Measurements from ENCODE around the gene PACSIN2.
"Not testable (repeated sequence)": the region's sequence is repeated elsewhere in the genome, so short reads cannot be mapped to it uniquely, and the experiment has no call there.

Gene PACSIN2

DNA sequence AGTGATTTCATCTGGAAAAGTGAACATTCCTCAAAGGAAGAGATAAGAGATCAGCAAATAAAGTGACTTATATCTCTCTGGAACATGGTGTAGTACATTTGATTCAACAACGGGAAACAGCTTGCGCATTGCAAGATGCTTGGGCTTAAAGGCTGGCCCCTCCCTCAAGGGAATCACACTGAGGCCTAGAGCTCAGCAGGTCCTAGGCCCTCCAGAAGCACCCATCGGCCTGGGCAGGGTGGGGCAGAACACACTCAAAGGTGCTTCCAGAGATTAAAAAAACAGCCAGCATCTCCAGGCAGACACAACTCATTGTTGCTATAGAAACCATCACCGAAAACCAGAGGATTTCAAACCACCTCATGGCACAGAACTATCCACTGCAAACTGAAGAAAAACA, 88.8 kb downstream of the PACSIN2 start:
- no peak for DNase-seq (ENCODE audit: low read depth in 3 of 3)

DNA sequence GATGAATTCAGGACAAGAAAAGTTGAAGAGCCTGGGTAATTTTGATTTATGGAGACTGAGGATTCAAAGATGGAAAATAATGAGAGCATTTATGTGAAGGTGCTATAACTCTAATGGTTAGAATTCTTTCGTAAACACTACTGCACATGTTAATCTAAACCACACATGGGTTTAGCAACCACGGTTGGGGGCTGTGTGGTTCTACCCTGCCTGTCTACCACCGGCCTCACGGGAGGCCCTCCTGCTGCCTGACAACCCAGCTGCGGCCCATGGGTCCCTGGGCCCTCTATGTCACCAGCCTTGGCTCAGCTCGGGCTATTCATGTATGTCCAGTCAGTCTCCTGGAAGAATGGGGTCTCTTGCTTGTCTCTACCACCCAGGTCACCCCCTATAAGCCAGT, 89.4 kb downstream of the PACSIN2 start:
- DNase-seq (ENCODE audit: low read depth in 3 of 3) = no peak

DNA sequence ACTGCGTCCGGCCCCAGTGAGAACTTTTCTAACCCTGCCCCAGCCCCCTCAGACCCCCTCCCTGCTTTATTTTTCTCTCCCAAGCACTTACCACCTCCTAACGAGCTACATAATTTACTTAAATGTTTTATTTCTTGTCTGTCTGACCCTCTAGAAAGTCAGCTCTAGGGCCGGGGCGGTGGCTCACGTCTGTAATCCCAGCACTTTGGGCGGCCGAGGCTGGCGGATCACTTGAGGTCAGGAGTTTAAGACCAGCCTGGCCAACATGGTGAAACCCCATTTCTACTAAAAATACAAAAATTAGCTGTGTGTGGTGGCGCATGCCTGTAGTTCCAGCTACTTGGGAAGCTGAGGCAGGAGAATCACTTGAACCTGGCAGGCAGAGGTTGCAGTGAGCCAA, 89.9 kb downstream of the PACSIN2 start:
- DNase-seq (ENCODE audit: low read depth in 3 of 3) = not testable (repeated sequence)

DNA sequence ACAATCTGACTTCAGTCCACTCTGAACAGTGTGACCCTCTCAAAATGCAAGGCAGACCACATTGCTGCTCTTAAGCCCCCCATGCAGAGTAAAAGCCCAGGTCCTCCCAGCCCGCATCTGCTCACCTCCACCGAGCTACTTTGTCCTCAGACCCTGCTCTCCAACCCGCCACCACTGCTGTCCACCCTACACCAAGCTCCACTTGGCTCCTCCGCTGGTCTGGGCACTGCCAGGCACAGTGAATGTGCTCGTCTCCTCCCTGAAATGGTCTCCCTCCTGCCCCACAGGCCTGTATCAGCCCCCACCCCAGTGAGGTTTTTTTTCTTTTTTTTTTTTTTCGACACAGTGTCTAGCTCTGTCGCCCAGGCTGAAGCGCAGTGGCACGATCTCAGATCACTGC, 90.5 kb downstream of the PACSIN2 start:
- DNase-seq (ENCODE audit: low read depth in 3 of 3) = no peak

DNA sequence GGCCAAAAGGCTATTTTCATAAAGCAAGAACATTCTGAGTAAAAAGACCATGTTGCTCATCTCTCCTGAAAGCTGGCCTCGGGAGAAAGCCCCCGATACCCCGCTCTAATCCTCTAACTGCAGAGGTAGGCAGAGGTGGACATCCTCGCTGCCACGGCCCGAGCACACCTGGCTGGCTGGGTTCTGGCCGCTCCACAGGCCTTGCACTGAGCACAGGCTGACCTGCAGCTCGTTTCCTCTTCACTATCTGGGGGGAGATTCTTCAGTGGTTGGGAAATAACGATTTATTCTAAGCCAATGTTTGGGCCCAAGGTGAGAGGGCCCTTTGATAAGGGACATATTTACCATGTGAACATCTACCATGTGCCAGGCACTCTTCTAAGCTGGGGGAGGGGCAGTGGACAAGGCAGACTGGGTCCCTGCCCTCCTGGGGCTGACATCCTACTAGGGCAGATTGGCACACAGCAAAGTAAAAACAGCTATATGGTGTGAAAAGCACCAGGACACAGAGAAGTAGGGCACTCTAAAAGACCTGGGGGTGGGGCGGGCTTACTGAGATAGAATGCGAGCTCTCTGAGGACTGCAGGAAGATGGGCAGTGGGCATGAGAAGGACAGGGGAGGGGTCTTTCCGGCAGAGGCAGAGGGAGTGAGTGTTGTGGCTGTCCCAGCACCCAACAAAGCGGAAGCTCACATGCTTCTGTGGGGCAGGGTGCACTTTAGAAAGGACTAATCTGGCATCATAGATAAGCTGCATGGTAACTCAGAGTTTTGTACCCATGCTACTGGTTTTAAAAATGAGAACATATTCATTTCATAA, 92.4 kb downstream of the PACSIN2 start:
- DNase-seq (ENCODE audit: low read depth in 3 of 3) = no peak

DNA sequence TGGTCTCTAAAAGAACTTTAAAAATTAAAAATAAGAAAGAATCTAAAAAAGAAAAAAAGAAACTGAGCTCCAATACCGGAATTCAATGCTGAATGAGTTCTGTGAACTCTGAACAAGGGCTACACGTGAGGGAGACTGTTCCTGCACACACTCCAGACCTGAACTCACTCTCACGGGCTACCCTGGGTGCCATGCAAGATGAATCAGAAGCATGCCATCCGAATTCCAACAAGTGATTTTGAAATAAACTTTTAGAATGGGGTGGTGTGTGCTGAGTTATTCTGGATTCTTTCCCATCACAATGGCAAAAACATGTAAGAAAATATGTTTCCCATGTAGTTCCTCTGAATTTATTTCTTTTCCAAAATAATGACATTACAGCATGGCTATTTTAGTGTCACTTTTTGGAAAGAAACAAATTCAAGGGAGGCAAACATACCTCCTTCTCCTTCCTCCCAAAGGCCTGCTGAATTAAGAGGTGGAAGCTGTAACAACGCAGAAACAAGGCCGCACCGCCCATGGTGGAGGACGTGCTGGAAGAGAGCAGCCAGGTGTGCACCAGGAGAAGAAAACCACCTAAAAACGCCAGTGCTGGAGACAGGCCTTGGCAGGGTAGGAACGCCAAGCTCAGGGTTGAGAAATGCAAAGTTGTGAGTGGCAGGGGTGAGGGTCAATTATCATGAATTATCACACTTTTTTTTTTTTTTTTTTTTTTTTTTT, 94.7 kb downstream of the PACSIN2 start:
- DNase-seq (ENCODE audit: low read depth in 3 of 3) = no peak

DNA sequence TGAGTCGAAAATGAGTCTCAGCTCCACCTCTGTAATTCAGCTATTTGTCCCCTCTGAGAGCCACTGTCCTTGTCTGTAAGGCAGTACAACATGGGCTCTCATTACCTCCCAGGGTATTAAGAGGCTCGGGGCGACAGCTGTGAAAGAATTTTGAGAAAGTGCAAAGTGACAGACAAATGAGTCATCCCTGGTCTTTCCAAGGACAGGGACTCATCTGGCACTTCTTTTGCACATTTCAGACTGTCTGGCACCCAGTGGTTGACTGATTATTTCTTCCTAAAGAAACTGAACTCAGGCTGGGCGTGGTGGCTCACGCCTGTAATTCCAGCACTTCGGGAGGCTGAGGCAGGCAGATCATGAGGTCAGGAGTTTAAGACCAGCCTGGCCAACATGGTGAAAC, 95.8 kb downstream of the PACSIN2 start:
- no peak for DNase-seq (ENCODE audit: low read depth in 3 of 3)

DNA sequence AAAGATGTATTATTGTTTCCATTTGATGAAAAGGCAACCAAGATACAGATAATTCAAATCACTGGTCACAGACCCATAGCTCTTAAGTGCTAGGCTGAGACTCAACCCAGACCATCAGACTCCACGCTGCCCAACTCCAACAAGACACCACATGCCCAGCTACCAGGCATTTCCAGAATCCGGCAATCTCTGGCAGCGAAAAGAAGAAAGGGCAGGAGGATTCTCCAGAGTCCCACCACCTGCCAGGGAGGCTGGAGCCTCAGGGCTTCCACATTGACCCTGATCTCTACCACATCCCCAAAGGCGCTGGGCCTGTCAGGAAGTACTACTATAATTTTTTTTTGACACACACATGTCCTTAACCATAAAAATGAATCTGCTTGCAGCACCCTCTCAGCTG, 96.4 kb downstream of the PACSIN2 start:
- no peak for DNase-seq (ENCODE audit: low read depth in 3 of 3)

DNA sequence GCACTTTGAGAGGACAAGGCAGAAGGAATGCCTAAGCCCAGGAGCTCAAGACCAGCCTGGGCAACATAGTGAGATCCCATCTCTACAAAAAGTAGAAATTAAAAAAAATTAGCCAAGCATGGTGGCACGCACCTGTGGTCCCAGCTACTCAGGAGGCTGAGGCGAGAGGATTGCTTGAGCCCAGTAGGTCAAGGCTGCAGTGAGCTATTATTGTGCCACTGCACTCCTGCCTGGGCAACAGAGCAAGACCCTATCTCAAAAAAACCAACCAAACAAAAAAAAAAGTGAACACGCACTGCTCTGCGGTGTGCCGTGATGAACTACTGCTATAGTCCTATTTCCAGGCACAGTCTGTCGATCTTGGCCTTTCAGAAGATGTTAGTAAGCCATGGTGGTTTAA, 97.6 kb downstream of the PACSIN2 start:
- not testable (repeated sequence) for DNase-seq (ENCODE audit: low read depth in 3 of 3)

DNA sequence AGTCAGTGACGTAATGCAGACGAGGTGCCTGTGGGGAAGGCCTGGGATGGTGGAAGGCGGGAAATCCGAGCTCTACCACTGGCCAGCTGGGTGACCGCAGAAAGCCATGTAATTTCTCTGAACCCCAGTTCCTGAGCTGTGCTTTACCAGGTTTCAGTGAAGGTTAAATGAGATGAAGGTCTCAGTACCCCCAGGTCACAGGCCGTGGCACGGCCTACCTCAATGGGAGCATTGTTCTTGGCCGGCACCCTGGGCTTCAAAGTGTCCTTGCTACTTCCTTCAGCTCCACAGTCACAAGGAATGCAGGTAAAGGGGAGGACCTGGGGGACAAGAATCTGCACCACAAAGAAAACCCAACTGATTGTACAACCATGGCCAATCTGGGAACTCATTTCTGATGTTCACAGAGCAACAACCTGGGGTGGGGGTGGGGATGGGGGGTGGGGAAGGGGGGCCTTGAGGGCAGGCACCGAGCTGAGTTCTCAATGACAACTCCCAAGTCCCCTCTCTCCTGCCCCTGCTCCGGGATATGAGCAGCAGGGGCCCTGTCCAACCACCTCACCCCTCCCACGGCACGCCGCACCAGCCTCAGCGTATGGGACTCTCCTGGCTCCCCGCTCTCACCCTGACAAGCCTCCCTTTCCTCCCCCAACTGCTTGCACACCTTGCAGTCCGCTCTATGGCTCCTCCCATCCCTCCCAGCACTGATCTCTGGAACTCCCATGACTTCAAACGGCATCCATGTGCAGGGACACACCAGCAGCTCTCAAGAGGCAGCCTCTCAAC, 98.8 kb downstream of the PACSIN2 start:
- no peak for DNase-seq (ENCODE audit: low read depth in 3 of 3)

DNA sequence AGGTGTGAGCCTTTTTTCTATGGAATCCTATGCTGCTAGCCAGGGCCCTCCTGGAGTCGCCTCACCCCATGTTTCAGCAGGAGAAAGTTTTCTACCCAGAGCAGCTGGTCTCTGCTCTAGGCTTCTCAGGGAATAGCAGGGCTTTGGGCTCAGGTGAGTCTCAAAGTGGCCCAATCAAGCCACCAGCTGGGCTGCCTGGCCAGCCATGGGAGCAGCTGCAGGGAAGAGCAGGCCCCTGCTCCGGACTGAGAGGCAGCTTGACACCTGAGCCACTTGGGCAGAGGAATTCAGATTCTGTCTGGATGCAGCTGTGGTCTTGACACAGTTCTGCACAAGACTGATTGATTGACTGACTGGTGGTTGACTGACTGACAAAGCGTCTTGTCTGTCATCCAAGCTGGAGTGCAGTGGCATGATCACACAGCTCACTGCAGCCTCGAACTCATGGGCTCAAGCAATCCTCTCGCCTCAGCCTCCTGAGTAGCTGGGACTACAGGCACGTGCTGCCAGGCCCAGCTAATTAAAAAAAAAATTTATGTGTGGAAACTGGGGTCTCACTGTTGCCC, 100.4 kb downstream of the PACSIN2 start:
- no peak for DNase-seq (ENCODE audit: low read depth in 3 of 3)

DNA sequence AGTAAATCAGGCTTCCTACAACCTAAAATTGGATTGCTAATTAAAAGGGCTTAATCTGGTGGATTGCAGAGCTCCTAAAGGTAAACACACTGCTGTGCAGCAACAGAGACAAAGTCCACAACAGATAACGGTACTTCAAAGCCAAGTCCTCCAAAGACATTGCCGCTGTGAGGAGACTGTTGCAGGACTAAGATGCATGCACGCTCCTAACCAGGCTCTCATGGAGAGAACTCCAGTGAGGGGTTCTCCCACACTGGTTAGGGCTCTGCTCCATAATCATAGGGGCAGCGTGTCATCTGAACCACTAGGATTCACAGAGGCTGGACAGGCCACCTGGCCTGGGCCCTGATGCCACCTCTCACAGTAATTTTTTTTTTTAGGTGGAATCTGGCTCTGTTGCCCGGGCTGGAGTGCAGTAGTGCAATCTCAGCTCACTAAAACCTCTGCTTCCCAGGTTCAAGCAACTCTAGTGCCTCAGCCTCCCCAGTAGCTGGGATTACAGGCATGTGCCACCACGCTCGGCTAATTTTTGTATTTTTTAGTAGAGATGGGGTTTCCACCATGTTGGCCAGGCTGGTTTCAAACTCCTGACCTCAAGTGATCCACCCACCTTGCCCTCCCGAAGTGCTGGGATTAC, 101.0 kb downstream of the PACSIN2 start:
- DNase-seq (ENCODE audit: low read depth in 3 of 3) = no peak

DNA sequence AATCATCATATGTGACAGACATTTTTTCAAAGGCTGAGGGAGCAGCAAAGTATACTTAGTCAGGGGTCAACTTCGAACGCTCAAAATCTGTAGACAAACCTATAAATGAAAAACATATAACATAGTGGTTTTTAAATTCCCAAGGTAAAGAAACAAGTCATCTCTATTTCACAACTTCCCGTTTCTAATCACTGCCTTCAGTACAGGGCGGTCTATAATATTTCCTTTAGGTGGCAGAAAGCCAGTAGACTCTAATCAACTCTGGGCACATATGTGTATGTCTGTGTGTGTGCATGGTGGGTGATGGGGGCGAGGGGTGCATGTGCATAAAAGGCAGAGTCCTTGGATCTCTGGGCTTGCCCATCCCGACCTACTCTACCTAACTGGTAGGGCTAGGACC, 102.9 kb downstream of the PACSIN2 start:
- DNase-seq (ENCODE audit: low read depth in 3 of 3) = no peak

DNA sequence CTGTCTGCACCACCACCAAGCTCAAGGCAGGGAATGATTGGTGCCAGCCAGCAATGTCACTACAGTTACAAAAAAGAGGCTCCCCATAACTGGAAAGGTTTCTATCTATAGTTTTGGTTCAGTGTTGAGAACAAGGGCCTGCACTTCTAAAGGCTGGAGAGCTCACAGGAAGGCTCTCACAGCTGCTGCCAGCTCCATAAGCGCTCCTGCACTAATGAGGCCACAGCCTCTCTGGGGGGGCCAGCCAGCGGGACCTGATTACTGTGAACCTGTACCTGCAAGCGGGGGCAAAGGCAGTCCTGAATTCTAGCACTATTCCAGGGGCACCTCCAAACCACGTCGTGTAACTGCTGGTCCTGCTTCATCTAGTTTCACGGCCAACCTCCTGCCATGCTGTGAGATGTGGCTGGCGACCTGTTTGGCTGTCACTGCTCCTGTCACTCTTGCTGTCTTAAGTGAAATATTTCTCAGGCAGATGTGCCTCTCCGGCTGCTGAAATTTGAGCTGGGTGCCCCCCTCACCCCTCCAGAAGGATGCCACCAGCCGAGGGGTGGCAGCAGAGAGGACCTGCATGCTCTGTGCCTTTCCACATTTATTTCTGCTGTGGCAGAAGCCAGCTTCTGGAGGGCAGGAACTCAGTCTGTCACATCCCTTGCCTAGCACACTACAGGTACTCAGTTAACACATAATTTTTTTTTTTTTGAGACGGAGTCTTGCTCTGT, 104.6 kb downstream of the PACSIN2 start:
- no peak for DNase-seq (ENCODE audit: low read depth in 3 of 3)

DNA sequence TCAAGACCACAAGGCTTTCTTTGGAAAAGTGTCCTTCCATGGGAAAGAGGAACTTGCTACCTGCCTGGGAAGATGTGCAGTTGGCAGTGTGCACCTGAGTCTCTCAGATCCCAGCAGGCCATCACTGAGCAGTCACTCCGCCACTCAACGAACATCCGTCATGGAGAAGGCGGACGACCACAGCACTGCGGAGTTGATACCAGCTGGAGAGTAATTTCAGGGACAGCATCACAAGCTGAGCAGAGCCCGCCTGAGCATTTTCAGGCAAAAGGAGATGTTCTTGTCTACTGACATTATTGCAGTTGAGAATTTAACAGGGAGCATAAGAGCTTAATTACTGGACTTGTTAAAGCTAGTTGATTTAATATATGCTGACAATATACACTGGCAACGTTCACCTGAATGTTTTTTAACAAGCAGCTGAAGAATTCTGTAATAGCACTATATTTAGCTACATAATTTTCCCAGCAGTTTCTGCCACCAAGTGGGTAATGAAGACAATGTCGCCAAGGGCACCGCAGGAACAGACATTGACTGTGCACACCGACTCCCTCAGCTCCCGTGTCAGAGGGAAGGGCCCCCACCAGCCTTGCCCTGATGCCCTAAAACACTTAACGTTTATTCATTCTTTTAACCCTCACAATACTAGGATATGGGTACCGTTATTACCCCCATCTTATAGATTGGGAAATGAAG, 105.4 kb downstream of the PACSIN2 start:
- no peak for DNase-seq (ENCODE audit: low read depth in 3 of 3)

DNA sequence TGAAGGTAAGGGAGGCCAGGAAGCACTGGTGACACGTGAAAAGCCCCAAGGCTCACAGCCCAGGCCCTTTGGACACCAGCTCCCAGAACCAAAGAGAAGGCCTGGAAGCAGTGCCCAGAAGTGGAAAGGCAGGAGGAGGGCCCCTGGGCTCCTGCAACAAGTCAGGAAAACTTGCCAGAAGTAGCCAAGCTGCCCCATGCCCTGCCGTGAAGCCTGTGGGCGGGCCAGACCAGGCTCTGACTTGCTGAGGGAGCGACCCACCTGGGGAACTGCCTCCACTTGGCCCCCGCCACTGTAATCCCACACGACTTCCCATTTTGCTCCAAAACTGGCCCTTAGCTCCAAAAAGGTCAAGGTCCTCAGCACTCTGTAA, 106.6 kb downstream of the PACSIN2 start:
- no peak for DNase-seq (ENCODE audit: low read depth in 3 of 3)

DNA sequence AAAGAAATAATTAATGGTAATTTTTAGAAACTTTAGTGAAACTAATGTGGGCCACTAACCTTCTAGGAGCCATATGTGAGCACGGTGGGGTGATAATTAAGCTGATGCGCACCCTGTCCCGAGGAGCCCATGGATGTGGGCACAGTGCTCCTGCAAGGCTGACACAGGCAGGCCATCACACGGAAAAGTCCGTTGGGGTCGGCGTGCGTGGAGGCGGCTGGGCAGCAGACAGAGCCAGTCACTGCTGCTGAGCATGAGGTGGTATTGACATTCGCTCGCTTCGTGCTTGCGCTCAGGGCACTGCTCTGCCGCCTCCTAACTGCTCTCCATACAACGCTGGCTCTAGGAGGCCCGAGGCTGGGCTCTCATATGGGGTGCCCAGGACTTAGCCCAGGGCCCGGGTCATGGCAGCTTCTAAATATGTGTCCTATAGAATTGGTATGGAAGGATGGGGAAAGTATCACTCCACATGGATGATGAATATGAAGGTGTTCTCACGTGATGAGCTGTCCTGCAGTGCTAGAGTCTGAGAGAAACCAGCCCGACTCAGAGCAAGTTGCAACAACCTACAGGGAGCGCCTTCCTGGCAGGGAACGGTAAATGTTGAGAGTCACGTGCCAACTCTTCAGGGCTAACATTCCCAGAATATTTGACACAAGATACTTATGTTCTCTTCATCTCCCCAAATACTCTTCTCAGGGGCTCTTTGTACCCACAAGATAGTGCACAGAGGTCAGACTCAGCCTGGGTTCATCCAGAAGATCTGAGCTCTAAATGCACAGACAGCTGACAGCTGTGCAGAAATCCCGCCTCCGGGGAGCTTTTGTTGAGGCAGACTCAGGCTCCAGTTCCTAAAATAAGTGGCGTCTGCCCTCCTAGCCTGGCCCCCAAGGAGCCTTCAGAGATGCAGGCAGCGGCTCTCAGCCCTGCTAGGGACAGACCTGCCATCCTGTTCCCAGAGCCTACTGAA, 107.3 kb downstream of the PACSIN2 start:
- DNase-seq (ENCODE audit: low read depth in 3 of 3) = no peak

DNA sequence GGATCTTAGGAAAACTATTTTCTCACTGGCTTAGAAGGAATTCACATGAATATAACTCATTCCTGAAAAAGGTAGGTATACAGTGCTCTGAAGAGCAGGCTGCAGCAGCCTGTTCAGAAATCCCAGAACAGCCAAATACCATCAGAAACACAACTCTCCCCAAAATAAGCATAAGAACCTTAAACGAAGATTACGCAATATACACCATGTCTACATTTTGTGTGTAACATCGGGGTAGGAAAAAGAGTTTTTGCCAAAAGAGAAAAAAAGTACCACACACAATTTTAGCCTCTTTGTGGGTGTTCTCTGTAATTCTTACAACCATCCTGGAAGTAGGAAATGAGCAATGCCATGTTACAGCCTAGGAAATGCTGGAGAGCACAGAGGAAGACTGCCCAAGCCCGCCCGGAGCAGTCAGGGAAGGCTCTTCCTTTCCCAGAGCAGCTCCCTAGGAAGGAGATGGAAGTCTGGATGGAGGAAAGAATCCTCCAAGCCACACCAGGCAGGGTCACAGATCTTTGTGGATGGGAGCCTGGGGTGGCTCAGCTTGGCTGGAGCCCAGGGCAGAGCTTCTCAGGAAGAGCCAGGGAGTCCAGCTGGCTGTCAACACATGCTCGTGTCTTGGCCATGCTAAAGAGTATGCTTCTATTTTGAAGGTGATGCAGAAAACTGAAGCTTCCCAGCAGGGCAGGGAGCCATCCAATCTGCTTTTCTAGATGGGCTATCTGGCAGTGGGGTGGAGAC, 108.2 kb downstream of the PACSIN2 start:
- no peak for DNase-seq (ENCODE audit: low read depth in 3 of 3)

All from stimulated activated CD4-positive, alpha-beta T cell treated with anti-CD3 and anti-CD28 coated beads, TNF-alpha, amount 100 ng/mL, for 4 hours (primary cell).